T-helper 2 cell (primary cell): ENCODE data around the gene NEUROG3.

Experiments used
- DNase-seq, 5 experiments: peaks; one replicate each; pipeline versions ENCODE4 v3.0.0 to v3.0.0-alpha.2; 2012 to 2022
- total RNA-seq, 2 donors: gene quantifications; one replicate each; lab custom pipeline; 2026; lab: John Stamatoyannopoulos, UW

Gene NEUROG3, protein sequence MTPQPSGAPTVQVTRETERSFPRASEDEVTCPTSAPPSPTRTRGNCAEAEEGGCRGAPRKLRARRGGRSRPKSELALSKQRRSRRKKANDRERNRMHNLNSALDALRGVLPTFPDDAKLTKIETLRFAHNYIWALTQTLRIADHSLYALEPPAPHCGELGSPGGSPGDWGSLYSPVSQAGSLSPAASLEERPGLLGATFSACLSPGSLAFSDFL
- 0 to 0.13 reads per million in 2 donors for total RNA-seq

GRCh38 chr10:69573056-69573806 lies at the start of gene NEUROG3:
NEUROG3 (minus strand) TSS chr10:69573422; CDS start chr10:69573043, 379 bp downstream.
- peak in 1 of 5 experiments; percentile 28 for DNase-seq

DNA sequence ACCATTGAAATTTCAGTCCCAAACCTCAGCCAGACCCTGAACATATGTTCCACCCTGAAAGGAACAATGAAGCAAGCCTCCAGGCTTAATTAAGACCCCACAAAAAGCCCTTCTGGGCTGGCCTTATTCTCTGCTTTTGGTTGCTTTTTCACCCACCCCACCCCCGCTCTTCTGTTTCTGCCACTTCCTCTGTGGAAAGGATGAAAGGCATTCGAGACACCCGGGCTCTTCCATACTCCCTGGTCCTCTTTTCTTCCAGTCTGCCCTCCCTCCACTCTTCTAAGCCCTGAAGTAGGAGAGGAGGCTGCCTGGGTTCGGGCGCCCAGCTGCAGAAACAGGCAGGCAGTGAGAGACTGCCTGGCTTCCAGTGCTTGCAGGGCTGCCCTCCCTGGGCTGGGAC lies 47.4 kb upstream of the NEUROG3 start:
- no peak for DNase-seq

DNA sequence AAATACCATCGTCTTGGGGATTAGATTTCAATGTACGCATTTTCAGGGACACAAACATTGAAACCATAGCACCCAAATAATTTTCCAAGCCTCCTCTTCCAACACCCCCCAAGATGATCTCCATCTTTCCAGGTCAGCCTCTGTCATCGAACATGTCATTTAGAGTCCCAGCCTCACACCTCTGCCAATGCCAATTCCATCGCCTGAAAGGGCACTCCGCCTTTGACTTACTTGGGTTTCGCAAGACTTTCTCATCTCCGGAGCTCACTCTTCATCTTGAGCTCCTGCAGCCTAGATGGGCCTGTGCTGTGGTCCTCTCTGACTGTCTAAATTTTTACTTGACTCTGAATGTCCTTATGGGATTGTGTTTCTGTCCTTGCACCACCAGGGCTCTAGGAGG lies 46.4 kb upstream of the NEUROG3 start:
- DNase-seq, result no peak

DNA sequence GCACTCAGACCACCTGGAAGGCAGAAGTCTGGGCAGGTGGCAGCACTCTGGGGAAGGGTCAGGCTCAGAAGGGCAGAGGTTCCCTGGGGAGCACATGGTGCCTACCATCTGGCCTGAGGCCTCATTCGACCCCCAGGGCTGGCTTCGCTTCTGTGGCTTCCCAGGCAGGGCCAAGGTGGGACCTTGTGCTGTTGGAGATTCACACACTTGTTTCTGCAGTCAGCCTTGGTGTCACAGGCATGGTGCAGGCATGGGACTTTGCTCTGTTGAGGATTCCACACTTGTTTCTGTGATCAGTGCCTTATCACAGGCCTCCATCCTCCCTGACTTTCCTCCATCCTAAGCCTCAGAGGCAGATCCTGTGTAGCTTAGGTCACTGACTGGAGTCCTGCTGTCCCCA lies 45.5 kb upstream of the NEUROG3 start:
- DNase-seq, result no peak

DNA sequence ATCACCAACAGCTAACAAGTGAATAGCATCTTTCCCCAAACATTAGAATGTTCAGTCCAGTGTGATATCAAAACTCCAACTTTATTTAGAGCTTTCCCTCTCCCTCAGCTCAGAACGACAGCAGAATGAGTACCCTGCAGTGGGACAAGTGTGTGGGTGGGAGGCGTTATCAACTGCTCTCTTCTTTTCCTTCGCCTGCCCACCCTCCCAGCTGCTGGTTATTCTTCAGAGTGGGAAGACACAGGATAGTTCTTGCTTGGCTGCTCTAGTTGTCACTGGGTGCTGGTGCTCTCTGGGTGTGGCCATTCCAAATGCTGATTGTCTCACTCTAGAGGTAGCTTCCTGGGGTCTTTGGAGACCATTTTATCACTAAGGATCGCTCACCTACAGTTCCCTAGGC lies 43.1 kb upstream of the NEUROG3 start:
- no peak for DNase-seq

- no peak for DNase-seq
These were observed 40.9 kb upstream of the NEUROG3 start for GRCh38 chr10:69614130-69614529.

- DNase-seq, result no peak
These were observed 39.5 kb upstream of the NEUROG3 start for GRCh38 chr10:69612760-69613159.

- no peak for DNase-seq
These were observed 35.9 kb upstream of the NEUROG3 start for GRCh38 chr10:69609077-69609476.

DNA sequence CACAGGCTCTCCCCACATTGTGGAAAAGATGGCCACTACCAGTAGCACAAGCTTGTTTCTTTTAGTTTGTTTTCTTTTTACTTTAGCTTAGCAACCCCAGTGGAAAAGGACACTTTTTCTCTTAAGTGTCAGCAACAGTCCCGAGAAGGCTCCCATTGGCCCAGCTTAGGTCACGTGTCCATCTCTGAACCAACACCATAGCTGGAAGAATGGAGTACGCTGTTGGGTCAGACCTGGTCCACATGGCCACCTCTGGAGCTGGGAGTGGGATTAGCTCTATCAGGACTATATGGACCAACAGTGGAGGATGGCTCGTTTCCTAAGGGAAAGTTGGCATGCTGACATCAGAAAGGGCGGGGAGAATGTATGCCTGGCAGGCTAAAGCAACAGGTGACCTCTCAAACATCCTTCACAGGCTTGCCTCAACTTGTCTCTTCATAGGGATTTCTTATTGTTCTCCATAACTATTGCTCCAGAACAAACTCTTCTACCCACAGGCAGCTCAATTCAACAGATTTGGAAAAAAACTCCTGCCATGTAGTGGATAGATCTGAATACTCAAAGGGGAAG lies 27.6 kb upstream of the NEUROG3 start:
- DNase-seq, result no peak

DNA sequence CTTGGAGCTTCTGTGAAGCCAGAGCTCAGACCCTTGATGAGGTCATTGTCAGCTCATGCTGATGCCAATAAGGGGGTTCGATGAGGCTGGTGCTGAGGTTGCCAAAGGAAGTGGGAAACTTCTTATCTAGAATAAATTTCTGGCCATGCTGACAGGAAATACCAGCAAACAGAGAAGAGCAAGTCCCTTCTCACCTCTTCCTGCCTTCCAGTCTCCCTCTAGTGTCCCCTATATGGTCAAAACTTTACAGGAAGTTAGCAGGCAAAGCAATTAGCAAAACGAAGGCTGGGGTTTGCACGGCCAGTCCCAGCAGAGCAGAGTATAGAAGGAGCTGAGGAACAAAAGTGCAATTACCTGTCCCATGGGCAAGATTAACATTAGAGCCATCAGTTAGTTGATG lies 15.1 kb upstream of the NEUROG3 start:
- DNase-seq, result no peak

DNA sequence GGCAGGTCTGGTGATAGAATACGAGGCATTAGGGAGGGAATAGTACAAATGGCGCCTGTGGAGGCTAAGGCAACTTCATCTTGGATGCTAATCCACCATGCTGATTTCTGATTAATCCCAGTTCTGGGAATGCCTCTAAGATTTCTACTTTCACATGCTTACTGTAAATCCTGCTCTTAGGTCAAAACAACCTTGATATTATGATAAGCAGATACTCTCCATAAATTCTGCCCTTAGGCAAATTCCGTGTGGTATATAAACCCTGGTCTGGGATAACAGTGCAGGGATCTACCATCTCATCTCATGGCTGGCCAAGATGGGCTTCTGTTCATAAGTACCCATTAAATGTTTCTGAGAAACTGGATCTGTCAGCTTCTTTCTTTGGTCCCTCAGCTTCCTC lies 11.4 kb upstream of the NEUROG3 start:
- DNase-seq, result no peak

DNA sequence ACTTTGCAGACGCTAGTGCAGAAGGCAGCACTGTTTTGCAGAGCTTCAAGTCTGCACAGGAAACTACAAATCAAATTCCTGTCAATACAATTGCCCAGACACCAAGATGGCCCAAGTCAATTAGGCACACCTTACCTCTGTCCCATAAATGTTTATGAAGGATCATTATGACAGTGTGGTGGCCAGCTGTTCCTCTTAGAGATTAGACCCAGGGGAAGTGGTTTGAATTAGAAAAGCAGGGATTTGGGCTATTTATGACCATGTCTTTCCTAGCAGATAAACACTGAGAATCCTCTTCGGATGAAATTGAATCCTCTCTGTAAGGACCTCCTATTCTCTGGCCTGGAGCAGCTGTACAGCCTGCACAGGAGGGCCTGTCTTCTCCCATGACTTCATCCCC lies 9.9 kb upstream of the NEUROG3 start:
- no peak for DNase-seq

GRCh38 chr10:69580435-69580834 lies 7.2 kb upstream of the NEUROG3 start:
- DNase-seq, result no peak

GRCh38 chr10:69579464-69580060 lies 6.3 kb upstream of the NEUROG3 start:
- no peak for DNase-seq

GRCh38 chr10:69578508-69578991 lies 5.3 kb upstream of the NEUROG3 start:
- DNase-seq, result no peak

DNA sequence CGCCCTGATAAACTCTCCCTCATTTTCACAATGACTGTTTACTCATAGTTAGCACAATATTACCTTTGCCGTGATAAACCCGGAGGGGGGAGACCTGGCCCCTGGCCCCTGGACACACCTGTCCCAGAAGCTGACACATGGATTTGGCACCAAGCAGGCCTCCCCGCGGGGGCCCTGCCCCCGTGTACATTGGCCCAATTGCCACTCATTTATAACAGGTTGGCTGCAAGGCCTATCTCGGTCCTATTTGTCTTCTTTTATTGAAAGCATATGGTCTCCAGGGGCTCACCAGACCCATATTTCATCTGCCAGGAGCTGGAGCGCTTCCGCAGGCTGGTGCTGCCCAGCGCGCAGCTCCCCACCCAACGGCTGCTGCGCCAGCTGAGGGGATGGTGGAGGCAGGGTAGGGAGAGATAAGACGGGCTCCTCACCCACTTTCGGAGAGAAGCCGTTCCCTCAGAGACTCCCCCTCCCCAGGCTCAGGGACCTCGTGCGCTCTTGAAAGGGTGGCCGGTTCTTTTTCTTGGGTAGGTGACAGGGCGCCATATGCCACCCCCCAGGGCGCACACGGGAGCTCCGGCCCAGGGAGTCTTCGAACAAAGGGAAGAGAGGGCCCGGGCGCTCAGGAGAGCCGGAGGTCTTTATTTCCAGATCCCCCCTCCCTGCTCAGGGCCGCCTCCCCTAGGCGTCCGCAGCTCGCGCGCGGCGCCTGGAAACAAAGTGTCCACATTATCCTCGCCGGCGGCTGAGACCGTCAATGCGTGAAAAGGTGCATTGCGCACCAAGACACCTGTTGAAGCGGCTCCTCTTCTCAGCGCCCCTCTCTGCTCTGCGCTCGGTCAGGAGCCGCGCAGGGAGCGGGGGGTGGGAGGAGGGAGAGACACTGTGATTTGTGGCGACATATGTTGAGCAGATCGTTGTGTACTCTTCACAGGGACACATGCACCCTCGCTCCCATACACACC lies 4.3 kb upstream of the NEUROG3 start:
- peak in 1 of 5 experiments; percentile 39 for DNase-seq

DNA sequence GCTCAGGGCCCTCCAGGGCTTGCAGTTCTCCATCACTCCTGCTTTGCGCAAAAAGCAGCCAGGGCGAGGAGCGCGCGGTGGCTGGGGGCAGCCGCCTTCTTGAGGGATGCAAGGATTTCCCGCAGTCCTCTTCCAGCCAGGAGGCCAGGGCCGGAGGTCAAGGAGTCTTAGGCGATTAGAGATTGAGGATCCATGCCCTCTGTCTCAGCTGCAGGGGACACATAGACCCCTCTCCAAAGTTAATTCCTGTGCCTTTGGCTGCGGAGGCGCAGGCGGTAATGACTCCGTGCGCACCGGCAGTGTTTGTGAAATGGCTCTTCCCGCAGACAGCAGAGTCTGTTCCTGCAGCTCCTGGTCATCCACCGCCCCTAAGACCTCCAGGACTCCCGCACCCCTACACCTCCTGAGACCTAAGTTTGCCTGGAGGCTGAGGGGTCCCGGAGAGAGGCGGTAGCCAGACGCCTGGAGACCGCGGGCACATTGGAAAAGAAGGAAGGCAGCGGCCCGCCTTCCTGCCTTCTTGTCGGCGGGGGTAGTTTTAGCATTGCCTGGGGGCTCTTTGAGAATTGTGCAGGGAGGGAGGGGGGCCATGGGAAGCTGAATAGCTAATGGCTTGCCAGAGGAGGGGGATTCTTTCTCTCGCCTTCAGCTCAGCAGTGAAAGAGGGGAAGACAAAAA lies 3.3 kb upstream of the NEUROG3 start:
- DNase-seq, result no peak

DNA sequence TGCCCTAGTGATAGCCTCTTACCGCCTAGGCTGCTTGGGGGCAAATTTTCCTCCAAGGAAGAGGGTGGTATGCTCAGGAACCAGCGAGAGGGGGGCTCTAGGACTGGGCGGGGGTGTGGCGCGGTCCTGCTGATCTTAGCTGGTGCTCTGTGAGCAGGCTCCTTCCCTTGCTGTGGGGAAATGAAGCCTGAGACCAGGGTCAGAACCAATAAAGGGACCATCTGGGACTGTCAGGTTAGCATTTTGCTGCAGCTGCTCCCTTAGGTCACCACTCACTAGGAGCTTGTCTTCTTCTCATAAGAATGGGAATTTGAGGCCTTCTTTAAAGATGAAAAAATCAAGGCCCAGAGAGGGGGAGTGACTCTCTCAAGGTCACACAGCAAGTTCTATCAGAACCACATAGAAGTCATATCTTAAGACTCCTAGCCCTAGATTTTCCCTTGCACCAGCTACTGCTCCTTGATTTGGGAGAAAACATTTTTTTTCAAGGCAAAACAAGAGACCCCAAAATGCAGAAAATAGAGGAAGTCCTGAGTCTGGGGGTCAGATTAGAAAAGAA lies 2.0 kb upstream of the NEUROG3 start:
- DNase-seq, result no peak

GRCh38 chr10:69574571-69574978 lies 1.4 kb upstream of the NEUROG3 start:
- DNase-seq, result no peak

- DNase-seq, result peak in 1 of 5 experiments; percentile 47
These were observed 815 bp downstream of the NEUROG3 start for GRCh38 chr10:69572159-69573055.
